HUES6 (cell line): ENCODE results near the gene KCNJ13.

Experiments
- H3K27ac ChIP-seq: 2 replicates; pipeline ENCODE4 v1.7.0; 2013; ENCODE audit warnings: low read depth, mild to moderate bottlenecking, low read length, inconsistent platforms
- H3K27me3 ChIP-seq: 2 replicates; pipeline ENCODE4 v1.6.1; 2013; ENCODE audit warnings: low read length; ENCODE audit not compliant: control insufficient read depth, insufficient read depth
- H3K36me3 ChIP-seq: 2 replicates; pipeline ENCODE4 v1.6.1; 2013; ENCODE audit warnings: low read length; ENCODE audit not compliant: control insufficient read depth, insufficient read depth
- H3K4me1 ChIP-seq: 2 replicates; pipeline ENCODE4 v1.6.1; 2013; ENCODE audit warnings: low read length; ENCODE audit not compliant: control insufficient read depth, insufficient read depth
- H3K4me3 ChIP-seq: 2 replicates; pipeline ENCODE4 v1.5.1; 2013; ENCODE audit warnings: low read depth, low read length
- H3K9ac ChIP-seq: one replicate; pipeline ENCODE4 v1.6.1; 2013; ENCODE audit warnings: mild to moderate bottlenecking, low read length
- H3K9me3 ChIP-seq: 2 replicates; pipeline ENCODE4 v1.6.1; 2013; ENCODE audit warnings: low read depth, low read length; ENCODE audit not compliant: control insufficient read depth, insufficient read depth

Gene KCNJ13

GRCh38 chr2:232770207-232770606, 6.2 kb downstream of the KCNJ13 start:
- H3K9ac ChIP-seq = no peak overlapping the region
- H3K27ac ChIP-seq = no peak overlapping the region
- no peaks in the 10 kb centered on the region for H3K27me3 ChIP-seq
- H3K36me3 ChIP-seq = peaks cover 47% of the 10 kb centered on the region
- no peaks in the 10 kb centered on the region for H3K9me3 ChIP-seq
- H3K4me1 ChIP-seq = no peaks in the 10 kb centered on the region
- H3K4me3 ChIP-seq = no peak overlapping the region

DNA sequence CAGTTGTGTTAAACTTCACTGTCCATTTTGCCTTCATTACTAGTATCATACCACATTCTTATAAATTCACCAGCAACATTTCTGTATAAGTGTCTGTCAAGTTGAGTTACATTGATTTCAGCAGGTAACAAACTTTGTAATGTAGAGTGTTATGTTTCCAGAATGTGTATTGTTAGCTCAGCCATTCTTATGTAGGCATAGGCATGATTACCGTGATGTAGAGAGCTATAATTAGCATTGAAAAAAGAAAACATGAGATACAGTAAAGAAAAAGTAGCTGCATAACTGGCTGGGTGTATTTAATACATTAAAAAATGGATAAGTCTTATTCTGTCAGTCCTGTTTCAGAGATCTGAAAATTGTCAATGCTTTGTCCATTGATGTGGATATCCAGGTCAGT, 8.5 kb downstream of the KCNJ13 start:
- Histone ChIP-seq H3K4me3 (no peak overlapping the region), H3K27ac (no peak overlapping the region), H3K9me3 (no peaks in the 10 kb centered on the region), H3K4me1 (no peaks in the 10 kb centered on the region), H3K27me3 (no peaks in the 10 kb centered on the region), H3K9ac (no peak overlapping the region), H3K36me3 (peaks cover 51% of the 10 kb centered on the region)

GRCh38 chr2:232761301-232761907, 15.0 kb downstream of the KCNJ13 start:
- Histone ChIP-seq H3K36me3 (peaks cover 68% of the 10 kb centered on the region), H3K9me3 (no peaks in the 10 kb centered on the region)

GRCh38 chr2:232757905-232758304, 18.5 kb downstream of the KCNJ13 start:
- no peaks in the 10 kb centered on the region for H3K9me3 ChIP-seq
- H3K27ac ChIP-seq = no peak overlapping the region
- H3K27me3 ChIP-seq = no peaks in the 10 kb centered on the region
- H3K36me3 ChIP-seq = peaks cover 69% of the 10 kb centered on the region
- no peaks in the 10 kb centered on the region for H3K4me1 ChIP-seq
- no peak overlapping the region for H3K9ac ChIP-seq
- no peak overlapping the region for H3K4me3 ChIP-seq

More at GRCh38 chr2:232761301-232761907, 15.0 kb downstream of the KCNJ13 start:
- no peak overlapping the region for H3K4me3 ChIP-seq
- no peaks in the 10 kb centered on the region for H3K27me3 ChIP-seq
- no peak overlapping the region for H3K9ac ChIP-seq
- no peaks in the 10 kb centered on the region for H3K4me1 ChIP-seq
- H3K27ac ChIP-seq = no peak overlapping the region

- no peaks in the 10 kb centered on the region for H3K9me3 ChIP-seq
- H3K4me3 ChIP-seq = no peak overlapping the region
- H3K36me3 ChIP-seq = peaks cover 62% of the 10 kb centered on the region
- H3K27me3 ChIP-seq = no peaks in the 10 kb centered on the region
- H3K9ac ChIP-seq = no peak overlapping the region
- no peaks in the 10 kb centered on the region for H3K4me1 ChIP-seq
- H3K27ac ChIP-seq = no peak overlapping the region
Measured at GRCh38 chr2:232750135-232750671, 26.2 kb downstream of the KCNJ13 start.

GRCh38 chr2:232749331-232749730, 27.0 kb downstream of the KCNJ13 start:
- no peaks in the 10 kb centered on the region for H3K4me1 ChIP-seq
- no peak overlapping the region for H3K4me3 ChIP-seq
- H3K27me3 ChIP-seq = no peaks in the 10 kb centered on the region
- H3K9ac ChIP-seq = no peak overlapping the region
- no peaks in the 10 kb centered on the region for H3K9me3 ChIP-seq
- H3K36me3 ChIP-seq = peaks cover 60% of the 10 kb centered on the region
- no peak overlapping the region for H3K27ac ChIP-seq

GRCh38 chr2:232748038-232748437, 28.3 kb downstream of the KCNJ13 start:
- H3K9ac ChIP-seq = no peak overlapping the region
- H3K36me3 ChIP-seq = peaks cover 50% of the 10 kb centered on the region
- no peaks in the 10 kb centered on the region for H3K4me1 ChIP-seq
- H3K4me3 ChIP-seq = no peak overlapping the region
- H3K27ac ChIP-seq = no peak overlapping the region
- no peaks in the 10 kb centered on the region for H3K27me3 ChIP-seq
- H3K9me3 ChIP-seq = no peaks in the 10 kb centered on the region

GRCh38 chr2:232744963-232745362, 31.4 kb downstream of the KCNJ13 start:
- Histone ChIP-seq H3K9me3 (no peaks in the 10 kb centered on the region), H3K4me3 (no peak overlapping the region), H3K4me1 (no peaks in the 10 kb centered on the region), H3K27me3 (no peaks in the 10 kb centered on the region), H3K36me3 (peaks cover 29% of the 10 kb centered on the region), H3K27ac (no peak overlapping the region), H3K9ac (no peak overlapping the region)

DNA sequence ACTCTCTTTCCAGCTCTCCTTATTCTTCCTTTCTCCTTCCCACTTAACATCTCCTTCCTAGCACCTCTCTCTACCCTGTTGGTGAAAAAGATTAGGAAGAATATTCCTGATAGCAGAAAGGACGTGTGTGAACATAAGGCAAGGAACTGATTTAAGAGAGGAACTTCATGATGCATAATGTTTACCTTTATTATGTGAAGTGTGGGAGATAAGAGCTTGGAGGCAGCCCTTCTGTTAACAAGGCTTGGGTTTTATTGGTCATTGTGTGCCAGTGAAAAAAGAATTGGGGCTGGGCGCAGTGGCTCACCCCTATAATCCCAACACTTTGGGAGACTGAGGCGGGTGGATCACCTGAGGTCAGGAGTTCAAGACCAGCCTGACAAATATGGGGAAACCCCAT, 34.4 kb downstream of the KCNJ13 start:
- H3K4me3 ChIP-seq = no peak overlapping the region
- H3K27ac ChIP-seq = no peak overlapping the region
- no peaks in the 10 kb centered on the region for H3K27me3 ChIP-seq
- no peak overlapping the region for H3K9ac ChIP-seq
- no peaks in the 10 kb centered on the region for H3K4me1 ChIP-seq
- H3K36me3 ChIP-seq = peaks cover 12% of the 10 kb centered on the region; the same call in 1 of the 2 replicates
- H3K9me3 ChIP-seq = no peaks in the 10 kb centered on the region

GRCh38 chr2:232741294-232741693, 35.1 kb downstream of the KCNJ13 start:
- Histone ChIP-seq H3K27me3 (no peaks in the 10 kb centered on the region), H3K27ac (no peak overlapping the region), H3K9me3 (no peaks in the 10 kb centered on the region), H3K4me1 (no peaks in the 10 kb centered on the region), H3K4me3 (no peak overlapping the region), H3K9ac (no peak overlapping the region), H3K36me3 (peaks cover 12% of the 10 kb centered on the region)

DNA sequence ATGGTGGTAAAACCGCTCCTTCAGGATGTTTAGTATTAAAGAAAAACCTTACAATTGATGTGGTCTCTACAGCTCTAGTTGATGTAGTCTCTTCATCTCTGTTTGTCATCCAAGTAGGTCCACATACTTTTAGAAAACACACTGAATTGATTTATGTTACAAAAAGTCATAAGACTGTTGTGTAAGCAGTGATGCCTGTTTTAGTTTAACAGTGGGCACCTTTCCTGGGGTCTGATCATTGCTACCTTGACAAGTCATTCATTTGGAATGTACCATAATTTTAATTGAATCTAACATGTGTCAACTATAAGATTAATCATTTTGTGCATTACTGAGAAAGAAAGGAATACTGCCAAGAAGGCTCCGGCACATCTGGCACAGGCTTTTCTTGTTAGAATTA, 44.9 kb downstream of the KCNJ13 start:
- H3K4me1 ChIP-seq = no peaks in the 10 kb centered on the region
- H3K36me3 ChIP-seq = peaks cover 42% of the 10 kb centered on the region
- no peaks in the 10 kb centered on the region for H3K9me3 ChIP-seq
- no peak overlapping the region for H3K9ac ChIP-seq
- no peaks in the 10 kb centered on the region for H3K27me3 ChIP-seq
- no peak overlapping the region for H3K27ac ChIP-seq
- H3K4me3 ChIP-seq = no peak overlapping the region
